IMR-90 (cell line): Measurements from ENCODE around the gene ANO7. TPM values are rescaled to one million over a fixed set of nuclear protein-coding genes. Genes with fewer than 3 reads are reported as not detected.

Source experiments
- ATAC-seq: fragments of 200-7000 bp; cut with Tn5 transposase; 2 replicates; pipeline ENCODE4 v1.9.1; 2020; ENCODE audit warnings: low read depth, mild to moderate bottlenecking, moderate library complexity
- BruUV-seq: library from RNA; stranded (reverse); fragments of 400-500 nt; replicated peaks from 2 replicates; lab custom pipeline; 2021; lab: Mats Ljungman, UMichigan
- CTCF ChIA-PET: fragments of 300-600 bp; formaldehyde crosslinking; extraction: SDS; loops from one replicate; lab custom pipeline; 2021; ENCODE audit warnings: antibody characterized with exemption; lab: Yijun Ruan, JAX
- POLR2A ChIA-PET: fragments of 300-600 bp; sonication (Branson Sonifier 250); formaldehyde crosslinking; loops from one replicate; lab custom pipeline; 2022; ENCODE audit warnings: antibody characterized with exemption; ENCODE audit not compliant: unreplicated experiment; lab: Charles Lee
- DNase-seq: peaks from one replicate; pipeline ENCODE4 v3.0.0; 2013
- H2AFZ ChIP-seq: replicated peaks from 2 replicates; pipeline ENCODE3; 2013; ENCODE audit warnings: low read length, mild to moderate bottlenecking; ENCODE audit not compliant: poor library complexity
- H2AK5ac ChIP-seq: 2 replicates; pipeline ENCODE4 v1.6.1; 2013; ENCODE audit warnings: low read depth, low read length, inconsistent platforms
- H2AK9ac ChIP-seq: replicated peaks from 2 replicates; pipeline ENCODE3; 2013; ENCODE audit warnings: mild to moderate bottlenecking, low read depth, low read length, moderate library complexity; ENCODE audit not compliant: poor library complexity
- H2BK120ac ChIP-seq: 2 replicates; pipeline ENCODE4 v1.6.1; 2013; ENCODE audit warnings: low read depth, low read length, inconsistent platforms
- H2BK15ac ChIP-seq: 3 replicates; pipeline ENCODE4 v1.6.1; 2013; ENCODE audit warnings: low read depth, low read length, inconsistent platforms
- H2BK20ac ChIP-seq: 2 replicates; pipeline ENCODE4 v1.6.1; 2013; ENCODE audit warnings: low read depth, mild to moderate bottlenecking, inconsistent platforms, low read length, moderate library complexity
- H2BK5ac ChIP-seq: 2 replicates; pipeline ENCODE4 v1.6.1; 2013; ENCODE audit warnings: mild to moderate bottlenecking, low read depth, low read length, inconsistent platforms; ENCODE audit not compliant: poor library complexity, severe bottlenecking
- H3K14ac ChIP-seq: replicated peaks from 2 replicates; pipeline ENCODE4 v1.6.1; 2013; ENCODE audit warnings: low read depth, low read length, inconsistent platforms
- H3K18ac ChIP-seq: 2 replicates; pipeline ENCODE4 v1.6.1; 2013; ENCODE audit warnings: low read depth, low read length, control low read depth
- H3K23ac ChIP-seq: 2 replicates; pipeline ENCODE4 v1.6.1; 2013; ENCODE audit warnings: low read depth, low read length, inconsistent platforms
- H3K27ac ChIP-seq: 2 replicates; pipeline ENCODE4 v1.5.1; 2013; ENCODE audit warnings: mild to moderate bottlenecking, control low read depth, low read length; ENCODE audit not compliant: insufficient read depth
- H3K27me3 ChIP-seq: 2 replicates; pipeline ENCODE4 v1.6.1; 2013; ENCODE audit warnings: low read length; ENCODE audit not compliant: control insufficient read depth, insufficient read depth
- H3K36me3 ChIP-seq: 2 replicates; pipeline ENCODE4 v1.6.1; 2013; ENCODE audit warnings: low read length, mixed read lengths; ENCODE audit not compliant: control insufficient read depth, insufficient read depth
- H3K4ac ChIP-seq: 2 replicates; pipeline ENCODE4 v1.6.1; 2013; ENCODE audit warnings: low read depth, low read length, inconsistent platforms
- H3K4me1 ChIP-seq: 2 replicates; pipeline ENCODE4 v1.6.1; 2013; ENCODE audit warnings: low read length, mixed read lengths; ENCODE audit not compliant: control insufficient read depth, insufficient read depth
- H3K4me2 ChIP-seq: 2 replicates; pipeline ENCODE4 v1.6.1; 2013; ENCODE audit warnings: low read depth, mild to moderate bottlenecking, control low read depth, low read length, moderate library complexity
- H3K4me3 ChIP-seq: 2 replicates; pipeline ENCODE4 v1.5.1; 2013; ENCODE audit warnings: low read depth, mild to moderate bottlenecking, control low read depth, low read length, moderate library complexity; ENCODE audit not compliant: insufficient read depth
- H3K56ac ChIP-seq: 2 replicates; pipeline ENCODE4 v1.6.1; 2013; ENCODE audit warnings: low read length, inconsistent platforms; ENCODE audit not compliant: insufficient read depth; ENCODE audit errors: extremely low read depth
- H3K79me1 ChIP-seq, 2 experiments: 2 replicates each; pipeline ENCODE4 v1.6.1; 2013; ENCODE audit warnings: low read length in 2 of 2, inconsistent platforms in 1 of 2, low read depth in 1 of 2
- H3K9ac ChIP-seq: 2 replicates; pipeline ENCODE4 v1.6.1; 2013; ENCODE audit warnings: low read depth, low read length, control low read depth
- H3K9me1 ChIP-seq: 2 replicates; pipeline ENCODE4 v1.6.1; 2013; ENCODE audit warnings: low read length, inconsistent platforms; ENCODE audit not compliant: insufficient read depth
- H3K9me3 ChIP-seq: 2 replicates; pipeline ENCODE4 v1.6.1; 2013; ENCODE audit warnings: low read length; ENCODE audit not compliant: control insufficient read depth, insufficient read depth
- H4K20me1 ChIP-seq: 2 replicates; pipeline ENCODE4 v1.6.1; 2013; ENCODE audit warnings: low read length, inconsistent platforms; ENCODE audit not compliant: insufficient read depth
- H4K5ac ChIP-seq: 2 replicates; pipeline ENCODE4 v1.6.1; 2013; ENCODE audit warnings: mild to moderate bottlenecking, low read depth, low read length, control low read depth
- H4K8ac ChIP-seq, 2 experiments: 2 replicates each; pipeline ENCODE4 v1.6.1; 2013; ENCODE audit warnings: low read depth in 2 of 2, low read length in 2 of 2, control low read depth in 1 of 2, inconsistent platforms in 1 of 2
- H4K91ac ChIP-seq: 2 replicates; pipeline ENCODE4 v1.6.1; 2013; ENCODE audit warnings: low read depth, low read length, inconsistent platforms; ENCODE audit not compliant: insufficient read depth
- BHLHE40 ChIP-seq: fragments of 150-350 bp; IDR thresholded peaks from 2 replicates; pipeline ENCODE4 v1.6.1; 2016; ENCODE audit warnings: mild to moderate bottlenecking, low read depth, low read length
- CEBPB ChIP-seq: IDR thresholded peaks from 2 replicates; pipeline ENCODE4 v1.6.1; 2012; ENCODE audit warnings: low read depth, low read length, improper control_type of control experiment
- CHD1 ChIP-seq: IDR thresholded peaks from 2 replicates; pipeline ENCODE4 v1.6.1; 2012; ENCODE audit warnings: low read depth, low read length, improper control_type of control experiment
- CTCF ChIP-seq: conservative IDR thresholded peaks from 2 replicates; pipeline ENCODE4 v1.5.1; 2012; ENCODE audit warnings: mild to moderate bottlenecking, low read depth, low read length, improper control_type of control experiment
- FOS ChIP-seq: fragments of 150-350 bp; IDR thresholded peaks from 2 replicates; pipeline ENCODE4 v1.6.1; 2016; ENCODE audit warnings: low read depth, low read length
- MAFK ChIP-seq: IDR thresholded peaks from 2 replicates; pipeline ENCODE4 v1.6.1; 2012; ENCODE audit warnings: low read depth, low read length, improper control_type of control experiment
- MAZ ChIP-seq: IDR thresholded peaks from 2 replicates; pipeline ENCODE4 v1.6.1; 2012; ENCODE audit warnings: low read depth, mild to moderate bottlenecking, low read length, improper control_type of control experiment, moderate library complexity, borderline replicate concordance
- POLR2A ChIP-seq: IDR thresholded peaks from 2 replicates; pipeline ENCODE4 v1.6.1; 2012; ENCODE audit warnings: mild to moderate bottlenecking, low read depth, low read length
- RCOR1 ChIP-seq: IDR thresholded peaks from 2 replicates; pipeline ENCODE4 v1.6.1; 2012; ENCODE audit warnings: mild to moderate bottlenecking, low read length, improper control_type of control experiment; ENCODE audit not compliant: insufficient replicate concordance
- RFX5 ChIP-seq: IDR thresholded peaks from 2 replicates; pipeline ENCODE4 v1.8.0; 2012; ENCODE audit warnings: low read depth, mild to moderate bottlenecking, low read length, moderate library complexity
- SMC3 ChIP-seq: fragments of 150-350 bp; IDR thresholded peaks from 2 replicates; pipeline ENCODE4 v1.6.1; 2016; ENCODE audit warnings: low read depth, mild to moderate bottlenecking, antibody characterized with exemption, low read length, moderate library complexity
- USF2 ChIP-seq: fragments of 150-350 bp; IDR thresholded peaks from 2 replicates; pipeline ENCODE4 v1.6.1; 2017; ENCODE audit warnings: mild to moderate bottlenecking, antibody characterized with exemption, low read length, low read depth
- WGBS, 2 experiments: methylation state at CpG; one replicate each; pipeline versions ENCODE4 v1.1.5 to v1.1.7; 2013; ENCODE audit warnings: missing lambda C conversion rate in 2 of 2; ENCODE audit not compliant: insufficient read length in 1 of 2; ENCODE audit errors: extremely low coverage in 2 of 2; 5-methylcytosine and 5-hydroxymethylcytosine counted together
- dilution Hi-C: fragments of 300-500 bp; cut with HindIII; formaldehyde crosslinking; loops from one replicate; pipeline ENCODE4 v1.14.3; 2018; ENCODE audit warnings: low sequenced_read_pairs; ENCODE audit not compliant: unreplicated experiment
- in situ Hi-C: fragments of 300-500 bp; cut with MboI; formaldehyde crosslinking; loops from 3 replicates; pipeline ENCODE4 v1.14.3; 2019; ENCODE audit warnings: low sequenced_read_pairs, inconsistent platforms, mixed read lengths
- intact Hi-C: fragments of 100-400 bp; cut with micrococcal nuclease; formaldehyde crosslinking; loops from 2 replicates; pipeline ENCODE4 v1.10.0; 2022
- polyA plus RNA-seq, 3 experiments: library from polyadenylated mRNA; depleted of rRNA; stranded (reverse); fragments of >200 nt; gene quantifications; 2 replicates each; pipeline ENCODE4 v1.2.3, GENCODE V29; 2012; ENCODE audit warnings: low replicate concordance in 1 of 3
- total RNA-seq: library from RNA; depleted of rRNA; stranded (reverse); fragments of >200 nt; gene quantifications from 2 replicates; pipeline ENCODE4 v1.2.3, GENCODE V29; 2012

ANO7 gene
- total and polyA plus RNA-seq, 2 of the 4 experiments (the other 2 are of a cell fraction): 0.36 to 3.4 TPM

GRCh38 chr2:241227594-241227993 is 39.1 kb downstream of the ANO7 start (continued):
- TF ChIP-seq RFX5: no peak

- BruUV-seq: no TSS peak
- Histone ChIP-seq H4K8ac (no peak overlapping the region), H4K5ac (no peak overlapping the region), H3K4me3 (no peak overlapping the region), H2BK20ac (no peak overlapping the region), H3K36me3 (peaks cover 69% of the 10 kb centered on the region), H4K20me1 (peaks cover 92% of the 10 kb centered on the region), H2AFZ (no peak overlapping the region), H3K79me1 (peaks cover 21 to 63% of the 10 kb centered on the region in 2 experiments), H3K9ac (no peak overlapping the region), H2AK5ac (no peak overlapping the region), H3K4ac (no peak overlapping the region), H3K27ac (no peak overlapping the region), H3K23ac (no peak overlapping the region; the same call in 1 of the 2 replicates), H3K4me1 (peaks cover 9% of the 10 kb centered on the region; the same call in 1 of the 2 replicates), H2AK9ac (no peak overlapping the region), H3K18ac (no peak overlapping the region), H3K9me3 (no peaks in the 10 kb centered on the region), H4K91ac (no peak overlapping the region), H3K9me1 (peaks cover 3% of the 10 kb centered on the region; the same call in 1 of the 2 replicates), H2BK120ac (no peak overlapping the region), H3K4me2 (no peak overlapping the region), H3K14ac (no peak overlapping the region), H3K27me3 (no peaks in the 10 kb centered on the region), H2BK15ac (no peak overlapping the region), H2BK5ac (no peak overlapping the region), H3K56ac (no peak overlapping the region)
- CTCF ChIA-PET: interaction anchor here (0.5 kb wide), 1 partner anchor 9 kb away, joined by 3 read pairs; no protein-coding TSS in a partner anchor
- 94% methylated on average over 6 of the region's 26 CpGs; no CpG with 5 or more reads in 1 of the 2 experiments for WGBS, 2 experiments
- intact Hi-C loops (no loop called here), dilution Hi-C loops (no loop called here), in situ Hi-C loops (no loop called here)
- no peak for DNase-seq
- no peak for ATAC-seq
- POLR2A ChIA-PET: no interaction called here
- TF ChIP-seq MAFK: no peak
- TF ChIP-seq FOS: no peak
- no peak for TF ChIP-seq SMC3
- no peak for TF ChIP-seq CHD1
- TF ChIP-seq CEBPB: no peak
- TF ChIP-seq USF2: no peak
- no peak for TF ChIP-seq CTCF
- no peak for TF ChIP-seq MAZ
- TF ChIP-seq RFX5: no peak
- no peak for TF ChIP-seq RCOR1
- TF ChIP-seq POLR2A: no peak
- TF ChIP-seq BHLHE40: no peak
These were observed 39.8 kb downstream of the ANO7 start for GRCh38 chr2:241228081-241228859.
